ENCODE results near the gene ADAMTS6. TPM values are rescaled to one million over a fixed set of nuclear protein-coding genes. Genes with fewer than 3 reads are reported as not detected.

The ADAMTS6 gene
- total and polyA plus RNA-seq, 2 donors (not counting 1 experiment from before 2014, with no cell fraction given), result 3.6 to 12.3 TPM

DNA sequence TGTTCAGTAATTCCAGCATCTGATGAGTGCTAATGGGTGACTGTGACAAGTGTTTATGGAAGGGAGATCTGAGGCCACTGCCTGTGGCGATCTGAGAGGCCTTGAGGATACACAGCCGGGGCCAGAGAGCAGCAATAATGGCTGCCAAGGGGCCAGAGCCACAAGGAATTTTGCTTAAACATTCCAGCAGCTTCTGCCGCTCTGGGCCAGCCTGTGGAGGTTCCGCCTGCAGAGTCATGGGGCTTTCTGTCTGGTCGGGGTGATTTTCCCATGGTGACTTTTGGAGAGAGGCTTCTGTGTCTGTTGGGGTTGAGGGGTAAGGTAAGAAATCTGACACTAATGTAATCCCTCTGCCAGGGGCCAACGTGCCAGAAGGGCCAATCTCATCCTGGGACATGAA is 353.5 kb downstream of the ADAMTS6 start:
- Histone ChIP-seq H2AFZ (ENCODE audit: insufficient read depth, low read depth, low read length, poor library complexity, severe bottlenecking) (no peak overlapping the region), H4K20me1 (ENCODE audit: control insufficient read depth, insufficient read depth, low read length, poor library complexity, severe bottlenecking) (no peaks in the 10 kb centered on the region), H3K4me2 (replicated peaks; ENCODE audit: low read depth, low read length, poor library complexity, severe bottlenecking) (no peak overlapping the region), H3K4me1 (ENCODE audit: control insufficient read depth in 2 of 2, insufficient read depth in 2 of 2, low read length in 2 of 2) (no peaks in the 10 kb centered on the region), H3K27ac (ENCODE audit: low read length in 2 of 2) (no peak overlapping the region), H3K27me3 (replicated peaks in 1 of 4; ENCODE audit: control extremely low read depth in 1 of 4, control insufficient read depth in 3 of 4, insufficient read depth in 4 of 4, low read length in 3 of 4) (no peaks in the 10 kb centered on the region), H3K9ac (ENCODE audit: low read length) (no peak overlapping the region), H3K4me3 (ENCODE audit: control extremely low read depth in 1 of 5, extremely low read depth in 1 of 5, insufficient read depth in 1 of 5, low read depth in 2 of 5, low read length in 4 of 5) (no peak overlapping the region), H3K36me3 (replicated peaks in 1 of 2; ENCODE audit: control extremely low read depth in 1 of 2, control insufficient read depth in 1 of 2, extremely low read depth in 1 of 2, insufficient read depth in 2 of 2, low read length in 1 of 2) (no peaks in the 10 kb centered on the region), H3K79me2 (ENCODE audit: control insufficient read depth, insufficient read depth, low read length) (no peaks in the 10 kb centered on the region), H3K9me3 (ENCODE audit: control extremely low read depth in 1 of 3, control insufficient read depth in 2 of 3, insufficient read depth in 1 of 3, low read length in 2 of 3) (no peaks in the 10 kb centered on the region)
- ChIA-PET POLR2A (no interaction called here), CTCF (no interaction called here)
- H3K27ac Mint-ChIP-seq, result no peak overlapping the region
- H3K4me3 Mint-ChIP-seq, result no peak overlapping the region
- DNase-seq, result no peak
- no peaks in the 10 kb centered on the region for H3K9me3 Mint-ChIP-seq (ENCODE audit: insufficient read depth)
- H3K4me1 Mint-ChIP-seq, result no peaks in the 10 kb centered on the region
- intact Hi-C loops (cut with micrococcal nuclease), result no loop called here
- TF ChIP-seq CTCF (IDR thresholded peaks at IDR 0.05) (no peak), EZH2 (IDR thresholded peaks at IDR 0.05; ENCODE audit: borderline replicate concordance, insufficient read depth, low read depth, low read length, poor library complexity, severe bottlenecking) (no peak)
- no peak for ATAC-seq (ENCODE audit: low read depth)
- H3K27me3 Mint-ChIP-seq, result no peaks in the 10 kb centered on the region
- 97% methylated on average over 3 of the region's 6 CpGs for WGBS (ENCODE audit: insufficient coverage)

- no peaks in the 10 kb centered on the region for H3K27me3 ChIP-seq (replicated peaks in 1 of 4; ENCODE audit: control extremely low read depth in 1 of 4, control insufficient read depth in 3 of 4, insufficient read depth in 4 of 4, low read length in 3 of 4)
- no peaks in the 10 kb centered on the region for H3K36me3 ChIP-seq (replicated peaks in 1 of 2; ENCODE audit: control extremely low read depth in 1 of 2, control insufficient read depth in 1 of 2, extremely low read depth in 1 of 2, insufficient read depth in 2 of 2, low read length in 1 of 2)
- no peaks in the 10 kb centered on the region for H4K20me1 ChIP-seq (ENCODE audit: control insufficient read depth, insufficient read depth, low read length, poor library complexity, severe bottlenecking)
- no peaks in the 10 kb centered on the region for H3K9me3 ChIP-seq (ENCODE audit: control extremely low read depth in 1 of 3, control insufficient read depth in 2 of 3, insufficient read depth in 1 of 3, low read length in 2 of 3)
- H3K27ac ChIP-seq (ENCODE audit: low read length in 2 of 2), result no peak overlapping the region
- no peak overlapping the region for H3K4me2 ChIP-seq (replicated peaks; ENCODE audit: low read depth, low read length, poor library complexity, severe bottlenecking)
- DNase-seq (no peak), ATAC-seq (ENCODE audit: low read depth) (no peak)
- H3K4me1 ChIP-seq (ENCODE audit: control insufficient read depth in 2 of 2, insufficient read depth in 2 of 2, low read length in 2 of 2), result no peaks in the 10 kb centered on the region
- no peak overlapping the region for H3K4me3 ChIP-seq (ENCODE audit: control extremely low read depth in 1 of 5, extremely low read depth in 1 of 5, insufficient read depth in 1 of 5, low read depth in 2 of 5, low read length in 4 of 5)
- ChIA-PET CTCF (no interaction called here), POLR2A (no interaction called here)
- intact Hi-C loops (cut with micrococcal nuclease), result no loop called here
- Mint-ChIP-seq H3K4me3 (no peak overlapping the region), H3K27ac (no peak overlapping the region), H3K4me1 (no peaks in the 10 kb centered on the region), H3K27me3 (no peaks in the 10 kb centered on the region), H3K9me3 (ENCODE audit: insufficient read depth) (no peaks in the 10 kb centered on the region)
- no peak for TF ChIP-seq CTCF (IDR thresholded peaks at IDR 0.05)
- no peak for TF ChIP-seq EZH2 (IDR thresholded peaks at IDR 0.05; ENCODE audit: borderline replicate concordance, insufficient read depth, low read depth, low read length, poor library complexity, severe bottlenecking)
- 43% methylated on average over 1 of the region's 10 CpGs for WGBS (ENCODE audit: insufficient coverage)
- H2AFZ ChIP-seq (ENCODE audit: insufficient read depth, low read depth, low read length, poor library complexity, severe bottlenecking), result no peak overlapping the region
- H3K79me2 ChIP-seq (ENCODE audit: control insufficient read depth, insufficient read depth, low read length), result no peaks in the 10 kb centered on the region
- no peak overlapping the region for H3K9ac ChIP-seq (ENCODE audit: low read length)
Observed at GRCh38 chr5:65127161-65127901, 354.4 kb downstream of the ADAMTS6 start.
